ENCODE measurements around the gene PLCL2.

DNA sequence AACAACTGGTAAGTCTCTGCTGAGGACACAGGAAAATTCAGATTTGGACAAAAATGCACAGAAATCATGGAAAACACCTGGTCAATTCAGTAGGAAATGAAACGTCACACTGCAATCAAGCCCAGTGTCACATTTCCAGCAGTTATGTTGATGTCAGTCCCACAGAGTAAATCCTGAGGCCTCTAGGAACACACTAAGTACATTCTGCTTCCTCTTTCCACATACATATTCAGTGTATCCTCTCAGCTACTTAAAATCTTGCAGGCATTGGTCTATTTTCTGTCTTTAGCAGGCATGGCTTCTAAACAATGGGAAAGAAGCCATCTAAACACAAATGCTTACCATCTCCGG, 207.8 kb downstream of the PLCL2 start:
- TF ChIP-seq POLR2A (IDR thresholded peaks at IDR 0.05): no peak
- TF ChIP-seq, protein P1, sequence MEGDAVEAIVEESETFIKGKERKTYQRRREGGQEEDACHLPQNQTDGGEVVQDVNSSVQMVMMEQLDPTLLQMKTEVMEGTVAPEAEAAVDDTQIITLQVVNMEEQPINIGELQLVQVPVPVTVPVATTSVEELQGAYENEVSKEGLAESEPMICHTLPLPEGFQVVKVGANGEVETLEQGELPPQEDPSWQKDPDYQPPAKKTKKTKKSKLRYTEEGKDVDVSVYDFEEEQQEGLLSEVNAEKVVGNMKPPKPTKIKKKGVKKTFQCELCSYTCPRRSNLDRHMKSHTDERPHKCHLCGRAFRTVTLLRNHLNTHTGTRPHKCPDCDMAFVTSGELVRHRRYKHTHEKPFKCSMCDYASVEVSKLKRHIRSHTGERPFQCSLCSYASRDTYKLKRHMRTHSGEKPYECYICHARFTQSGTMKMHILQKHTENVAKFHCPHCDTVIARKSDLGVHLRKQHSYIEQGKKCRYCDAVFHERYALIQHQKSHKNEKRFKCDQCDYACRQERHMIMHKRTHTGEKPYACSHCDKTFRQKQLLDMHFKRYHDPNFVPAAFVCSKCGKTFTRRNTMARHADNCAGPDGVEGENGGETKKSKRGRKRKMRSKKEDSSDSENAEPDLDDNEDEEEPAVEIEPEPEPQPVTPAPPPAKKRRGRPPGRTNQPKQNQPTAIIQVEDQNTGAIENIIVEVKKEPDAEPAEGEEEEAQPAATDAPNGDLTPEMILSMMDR (IDR thresholded peaks at IDR 0.05): no peak
